H1 (cell line): Measurements from ENCODE around the gene UBN1.

Experiments
- CEBPB ChIP-seq: IDR thresholded peaks from 2 replicates; pipeline ENCODE4 v1.6.1; 2012; ENCODE audit warnings: low read depth, low read length
- POLR2A ChIP-seq, 2 experiments: IDR thresholded peaks; 1 replicate in 1 of 2; 2 replicates in 1 of 2; pipeline ENCODE4 v1.6.1; 2011; ENCODE audit warnings: low read depth in 2 of 2, low read length in 2 of 2, mild to moderate bottlenecking in 2 of 2; ENCODE audit errors: control extremely low read depth in 1 of 2
- RXRA ChIP-seq: IDR thresholded peaks from 2 replicates; pipeline ENCODE4 v1.6.1; 2011; ENCODE audit warnings: low read depth, mild to moderate bottlenecking, low read length, moderate library complexity; ENCODE audit not compliant: insufficient read depth
- SIN3A ChIP-seq, 2 experiments: IDR thresholded peaks in 1 of 2; conservative IDR thresholded peaks in 1 of 2; 2 replicates each; pipeline ENCODE4 v1.6.1; 2011 to 2012; ENCODE audit warnings: low read length in 2 of 2, improper control_type of control experiment in 1 of 2, low read depth in 1 of 2, mild to moderate bottlenecking in 1 of 2

- TF ChIP-seq POLR2A (IDR thresholded peaks at IDR 0.05; ENCODE audit: control extremely low read depth in 1 of 2, low read depth in 2 of 2, low read length in 2 of 2) (no peak), RXRA (no peak), SIN3A (conservative IDR thresholded peaks at IDR 0.05 in 1 of 2, IDR thresholded peaks at IDR 0.05 in 1 of 2; ENCODE audit: low read depth in 1 of 2, low read length in 2 of 2) (no peak), CEBPB (no peak)
Measured at GRCh38 chr16:4920826-4921225, 73.5 kb downstream of the UBN1 start.
